Right atrium auricular region (tissue), 2 donors: ENCODE results near the gene DLD. TPM values are rescaled to one million over a fixed set of nuclear protein-coding genes. Genes with fewer than 3 reads are reported as not detected.

Source experiments
- DNase-seq: peaks from one replicate; pipeline ENCODE4 v3.0.0-alpha.2; 2019; ENCODE audit warnings: low spot score
- H3K27ac ChIP-seq, 2 donors: fragments of 200-600 bp; sonication (generic); 1 replicate in 1 of 2; 2 replicates in 1 of 2; pipeline ENCODE4 v1.5.1; 2016 to 2019
- H3K27me3 ChIP-seq, 2 donors: fragments of 200-600 bp; sonication (generic); one replicate each; pipeline versions ENCODE4 v1.5.1 to v1.6.0; 2017 to 2019
- H3K36me3 ChIP-seq: fragments of 200-600 bp; sonication (generic); one replicate; pipeline ENCODE4 v1.5.1; 2016
- H3K4me1 ChIP-seq, 2 donors: fragments of 200-600 bp; sonication (generic); one replicate each; pipeline versions ENCODE4 v1.5.1 to v1.6.0; 2017 to 2019
- H3K4me3 ChIP-seq, 2 donors: fragments of 200-600 bp; sonication (generic); 1 replicate in 1 of 2; 2 replicates in 1 of 2; pipeline ENCODE4 v1.5.1; 2017 to 2019; ENCODE audit warnings: mild to moderate bottlenecking in 1 of 2, moderate library complexity in 1 of 2
- H3K9me3 ChIP-seq, 2 donors: fragments of 200-600 bp; sonication (generic); one replicate each; pipeline ENCODE4 v1.5.1; 2019
- CTCF ChIP-seq, 2 donors: fragments of 200-600 bp; sonication (generic); IDR thresholded peaks; one replicate each; pipeline ENCODE4 v1.5.1; 2019; ENCODE audit warnings: antibody characterized with exemption in 2 of 2
- total RNA-seq, 2 donors: library from RNA; depleted of rRNA; stranded (reverse); fragments of >200 nt; gene quantifications; one replicate each; pipeline ENCODE4 v1.1.0, GENCODE V29; 2016

The DLD gene
- total RNA-seq, 2 donors from 2014 or later: 52.9 to 153 TPM

- Histone ChIP-seq H3K4me1 (peaks cover 0 to 28% of the 10 kb centered on the region in 2 donors), H3K27ac (no peak overlapping the region), H3K4me3 (no peak overlapping the region), H3K9me3 (no peaks in the 10 kb centered on the region), H3K27me3 (no peaks in the 10 kb centered on the region), H3K36me3 (peaks cover 21% of the 10 kb centered on the region)
- DNase-seq: no peak
- TF ChIP-seq CTCF (IDR thresholded peaks at IDR 0.05): no peak
These were observed 52.0 kb downstream of the DLD start for GRCh38 chr7:107943018-107943417.

- no peaks in the 10 kb centered on the region for H3K27me3 ChIP-seq
- H3K36me3 ChIP-seq: peaks cover 21% of the 10 kb centered on the region
- H3K4me3 ChIP-seq: no peak overlapping the region
- H3K4me1 ChIP-seq: peaks cover 0 to 15% of the 10 kb centered on the region in 2 donors
- H3K9me3 ChIP-seq: no peaks in the 10 kb centered on the region
- DNase-seq: no peak
- TF ChIP-seq CTCF (IDR thresholded peaks at IDR 0.05): no peak
- H3K27ac ChIP-seq: peak overlapping the region in 1 of 2 donors; percentile 22
These were observed 53.6 kb downstream of the DLD start for GRCh38 chr7:107944411-107945169.

GRCh38 chr7:107945332-107945731, 54.3 kb downstream of the DLD start:
- peak overlapping the region in 1 of 2 donors; percentile 22 for H3K27ac ChIP-seq
- no peaks in the 10 kb centered on the region for H3K27me3 ChIP-seq
- H3K9me3 ChIP-seq: no peaks in the 10 kb centered on the region
- no peak overlapping the region for H3K4me3 ChIP-seq
- no peak for TF ChIP-seq CTCF (IDR thresholded peaks at IDR 0.05)
- H3K36me3 ChIP-seq: peaks cover 22% of the 10 kb centered on the region
- no peak for DNase-seq
- peaks cover 0 to 8% of the 10 kb centered on the region in 2 donors for H3K4me1 ChIP-seq

GRCh38 chr7:107946451-107946850, 55.5 kb downstream of the DLD start:
- Histone ChIP-seq H3K9me3 (no peaks in the 10 kb centered on the region), H3K36me3 (peaks cover 29% of the 10 kb centered on the region), H3K27ac (peak overlapping the region in 1 of 2 donors; percentile 13), H3K4me3 (no peak overlapping the region), H3K27me3 (no peaks in the 10 kb centered on the region), H3K4me1 (peaks cover 0 to 5% of the 10 kb centered on the region in 2 donors)
- DNase-seq: no peak
- TF ChIP-seq CTCF (IDR thresholded peaks at IDR 0.05): no peak

GRCh38 chr7:107946881-107947280, 55.9 kb downstream of the DLD start:
- Histone ChIP-seq H3K36me3 (peaks cover 34% of the 10 kb centered on the region), H3K9me3 (no peaks in the 10 kb centered on the region), H3K27ac (peak overlapping the region in 1 of 2 donors; percentile 13), H3K27me3 (no peaks in the 10 kb centered on the region), H3K4me3 (no peak overlapping the region), H3K4me1 (peaks cover 0 to 5% of the 10 kb centered on the region in 2 donors)
- no peak for DNase-seq
- no peak for TF ChIP-seq CTCF (IDR thresholded peaks at IDR 0.05)
